Measurements from ENCODE around the gene DMKN. TPM values are rescaled to one million over a fixed set of nuclear protein-coding genes. Genes with fewer than 3 reads are reported as not detected.
A peak's percentile ranks its signal among the peaks of the same experiment; 100 is the strongest.

Gene DMKN
- total and polyA plus RNA-seq, 2 donors from 2014 or later = 137 to 150 TPM

DNA sequence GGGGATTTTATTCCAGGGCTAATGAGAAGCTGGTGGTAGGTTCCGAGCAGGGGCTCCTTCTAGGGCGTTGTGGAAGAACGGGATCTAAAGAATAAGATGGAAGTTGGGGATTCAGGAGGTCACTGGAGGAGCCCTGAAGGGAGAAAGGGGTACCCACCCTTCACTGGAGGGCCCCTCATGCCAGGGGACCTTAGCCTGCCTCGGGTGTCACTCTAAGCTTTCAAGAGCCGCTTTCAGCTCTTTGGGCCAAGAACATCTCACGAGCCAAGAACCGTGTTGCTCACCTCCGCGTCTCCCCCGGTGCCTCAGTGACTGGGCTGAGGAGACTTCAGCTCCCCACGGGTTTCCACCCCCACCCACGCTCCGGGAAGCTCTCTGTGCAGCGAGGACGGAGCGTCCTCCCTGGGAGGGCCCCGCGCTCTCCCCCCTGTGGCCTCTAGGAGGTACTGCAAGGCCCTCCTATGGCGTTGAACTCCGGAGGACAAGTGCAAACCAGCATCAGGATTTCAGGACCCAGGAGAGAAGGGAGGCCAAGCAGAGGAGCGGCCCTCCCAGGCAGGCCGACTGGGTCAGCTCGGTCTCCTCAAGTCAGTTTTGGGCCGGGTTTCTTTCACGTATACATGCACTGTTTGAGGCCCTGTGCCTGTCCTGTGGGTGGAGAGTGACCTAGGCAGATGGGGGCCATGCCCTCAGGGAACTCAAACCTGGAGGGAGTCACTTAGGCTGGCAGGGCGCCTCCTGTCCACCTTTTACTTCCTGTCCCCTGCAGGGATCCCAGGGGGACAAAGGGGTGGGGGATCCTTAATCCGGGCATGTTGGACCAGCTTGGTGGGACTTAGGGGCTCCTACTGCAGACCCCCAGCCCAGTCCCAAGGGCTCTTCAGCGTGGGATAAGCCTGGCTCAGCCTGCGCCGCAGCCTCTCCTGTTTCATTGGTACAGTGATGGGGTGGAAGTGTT is 18.1 kb downstream of the DMKN start:
- no peak for FAIRE-seq
- Histone ChIP-seq H3K9me3 (ENCODE audit: control insufficient read depth in 2 of 3, insufficient read depth in 1 of 3, low read length in 3 of 3) (no peaks in the 10 kb centered on the region), H3K27ac (ENCODE audit: low read depth in 2 of 2, low read length in 2 of 2) (no peak overlapping the region), H3K36me3 (ENCODE audit: control insufficient read depth in 2 of 3, insufficient read depth in 3 of 3, low read length in 3 of 3) (no peaks in the 10 kb centered on the region), H3K4me3 (ENCODE audit: low read length in 3 of 3) (no peak overlapping the region), H3K27me3 (ENCODE audit: control insufficient read depth, insufficient read depth, low read length) (no peaks in the 10 kb centered on the region), H3K4me1 (ENCODE audit: control insufficient read depth in 2 of 3, insufficient read depth in 2 of 3, low read depth in 1 of 3, low read length in 3 of 3) (peaks cover 0 to 3% (median 0%) of the 10 kb centered on the region in 3 donors), H3K9ac (ENCODE audit: low read length in 3 of 3) (no peak overlapping the region)
- TF ChIP-seq, protein P1, sequence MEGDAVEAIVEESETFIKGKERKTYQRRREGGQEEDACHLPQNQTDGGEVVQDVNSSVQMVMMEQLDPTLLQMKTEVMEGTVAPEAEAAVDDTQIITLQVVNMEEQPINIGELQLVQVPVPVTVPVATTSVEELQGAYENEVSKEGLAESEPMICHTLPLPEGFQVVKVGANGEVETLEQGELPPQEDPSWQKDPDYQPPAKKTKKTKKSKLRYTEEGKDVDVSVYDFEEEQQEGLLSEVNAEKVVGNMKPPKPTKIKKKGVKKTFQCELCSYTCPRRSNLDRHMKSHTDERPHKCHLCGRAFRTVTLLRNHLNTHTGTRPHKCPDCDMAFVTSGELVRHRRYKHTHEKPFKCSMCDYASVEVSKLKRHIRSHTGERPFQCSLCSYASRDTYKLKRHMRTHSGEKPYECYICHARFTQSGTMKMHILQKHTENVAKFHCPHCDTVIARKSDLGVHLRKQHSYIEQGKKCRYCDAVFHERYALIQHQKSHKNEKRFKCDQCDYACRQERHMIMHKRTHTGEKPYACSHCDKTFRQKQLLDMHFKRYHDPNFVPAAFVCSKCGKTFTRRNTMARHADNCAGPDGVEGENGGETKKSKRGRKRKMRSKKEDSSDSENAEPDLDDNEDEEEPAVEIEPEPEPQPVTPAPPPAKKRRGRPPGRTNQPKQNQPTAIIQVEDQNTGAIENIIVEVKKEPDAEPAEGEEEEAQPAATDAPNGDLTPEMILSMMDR (IDR thresholded peaks at IDR 0.05; ENCODE audit: borderline replicate concordance, extremely low read depth, insufficient read depth) = peak; percentile 92
- DNase-seq = peak; percentile 69 to 86 (median 76)
- intact Hi-C loops (cut with DNase I) = no loop called here

DNA sequence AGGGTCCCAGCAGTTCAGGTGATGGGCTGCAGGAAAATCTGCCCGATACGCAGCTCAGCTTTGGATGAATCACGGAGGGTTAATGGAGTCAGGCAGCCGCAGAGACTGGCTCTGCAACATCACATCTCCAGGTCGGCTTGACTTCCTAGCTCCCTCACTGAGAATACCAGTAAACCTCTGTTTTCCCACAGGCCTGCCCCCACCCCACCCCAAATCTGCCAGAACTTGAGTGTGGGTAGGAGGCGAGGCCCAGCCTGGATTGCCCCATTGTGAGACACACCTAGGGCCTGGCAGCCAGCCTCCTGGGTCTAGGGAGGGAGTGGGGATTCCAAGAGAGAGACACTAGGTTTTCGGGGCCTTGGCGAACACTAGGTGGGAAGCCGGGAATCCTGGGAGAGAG is 19.5 kb downstream of the DMKN start:
- no peaks in the 10 kb centered on the region for H3K36me3 ChIP-seq (ENCODE audit: control insufficient read depth in 2 of 3, insufficient read depth in 3 of 3, low read length in 3 of 3)
- H3K9ac ChIP-seq (ENCODE audit: low read length in 3 of 3) = no peak overlapping the region
- DNase-seq (no peak), FAIRE-seq (no peak)
- no peak overlapping the region for H3K4me3 ChIP-seq (ENCODE audit: low read length in 3 of 3)
- intact Hi-C loops (cut with DNase I) = no loop called here
- H3K27me3 ChIP-seq (ENCODE audit: control insufficient read depth, insufficient read depth, low read length) = no peaks in the 10 kb centered on the region
- no peaks in the 10 kb centered on the region for H3K9me3 ChIP-seq (ENCODE audit: control insufficient read depth in 2 of 3, insufficient read depth in 1 of 3, low read length in 3 of 3)
- H3K4me1 ChIP-seq (ENCODE audit: control insufficient read depth in 2 of 3, insufficient read depth in 2 of 3, low read depth in 1 of 3, low read length in 3 of 3) = peaks cover 0 to 3% (median 0%) of the 10 kb centered on the region in 3 donors
- TF ChIP-seq, protein P1 (IDR thresholded peaks at IDR 0.05; ENCODE audit: borderline replicate concordance, extremely low read depth, insufficient read depth) = no peak
- H3K27ac ChIP-seq (ENCODE audit: low read depth in 2 of 2, low read length in 2 of 2) = no peak overlapping the region

DNA sequence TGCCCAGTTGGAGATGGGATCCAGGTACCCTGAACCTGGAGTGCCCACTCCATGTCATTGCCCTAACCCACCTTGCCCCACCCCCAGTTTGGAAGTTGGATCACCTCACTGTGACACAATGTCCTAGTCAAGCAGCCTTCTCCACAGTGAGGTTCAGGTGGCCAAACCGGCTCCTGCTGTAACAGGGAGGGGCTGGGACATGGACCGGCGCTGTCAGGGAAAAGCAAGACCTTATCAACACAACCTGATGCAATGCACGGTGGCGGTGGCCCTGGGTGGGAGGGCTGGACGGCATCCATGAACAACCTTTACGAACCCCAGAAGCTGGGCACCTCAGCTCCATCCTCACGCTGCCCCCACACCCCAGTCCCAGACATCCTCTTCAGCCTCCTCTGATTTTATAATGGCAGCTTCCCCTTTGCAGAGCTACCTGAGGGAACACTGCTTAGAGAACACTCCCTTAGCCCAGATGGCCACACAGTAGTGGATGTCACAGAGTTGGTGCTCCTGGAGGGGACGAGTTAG is 21.6 kb downstream of the DMKN start:
- no peak overlapping the region for H3K4me3 ChIP-seq (ENCODE audit: low read length in 3 of 3)
- H3K4me1 ChIP-seq (ENCODE audit: control insufficient read depth in 2 of 3, insufficient read depth in 2 of 3, low read depth in 1 of 3, low read length in 3 of 3) = peaks cover 0 to 3% (median 0%) of the 10 kb centered on the region in 3 donors
- no peaks in the 10 kb centered on the region for H3K9me3 ChIP-seq (ENCODE audit: control insufficient read depth in 2 of 3, insufficient read depth in 1 of 3, low read length in 3 of 3)
- no peaks in the 10 kb centered on the region for H3K36me3 ChIP-seq (ENCODE audit: control insufficient read depth in 2 of 3, insufficient read depth in 3 of 3, low read length in 3 of 3)
- DNase-seq (no peak), FAIRE-seq (no peak)
- H3K27ac ChIP-seq (ENCODE audit: low read depth in 2 of 2, low read length in 2 of 2) = no peak overlapping the region
- H3K9ac ChIP-seq (ENCODE audit: low read length in 3 of 3) = no peak overlapping the region
- H3K27me3 ChIP-seq (ENCODE audit: control insufficient read depth, insufficient read depth, low read length) = peaks cover 2% of the 10 kb centered on the region
- intact Hi-C loops (cut with DNase I) = no loop called here
- TF ChIP-seq, protein P1 (IDR thresholded peaks at IDR 0.05; ENCODE audit: borderline replicate concordance, extremely low read depth, insufficient read depth) = no peak
